ENCODE measurements around the gene GJA3. TPM values are rescaled to one million over a fixed set of nuclear protein-coding genes. Genes with fewer than 3 reads are reported as not detected.

The GJA3 gene
- total RNA-seq, 3 donors from 2014 or later (not counting 1 experiment from before 2014, with no cell fraction given), result 0.18 TPM; not detected in 2

DNA sequence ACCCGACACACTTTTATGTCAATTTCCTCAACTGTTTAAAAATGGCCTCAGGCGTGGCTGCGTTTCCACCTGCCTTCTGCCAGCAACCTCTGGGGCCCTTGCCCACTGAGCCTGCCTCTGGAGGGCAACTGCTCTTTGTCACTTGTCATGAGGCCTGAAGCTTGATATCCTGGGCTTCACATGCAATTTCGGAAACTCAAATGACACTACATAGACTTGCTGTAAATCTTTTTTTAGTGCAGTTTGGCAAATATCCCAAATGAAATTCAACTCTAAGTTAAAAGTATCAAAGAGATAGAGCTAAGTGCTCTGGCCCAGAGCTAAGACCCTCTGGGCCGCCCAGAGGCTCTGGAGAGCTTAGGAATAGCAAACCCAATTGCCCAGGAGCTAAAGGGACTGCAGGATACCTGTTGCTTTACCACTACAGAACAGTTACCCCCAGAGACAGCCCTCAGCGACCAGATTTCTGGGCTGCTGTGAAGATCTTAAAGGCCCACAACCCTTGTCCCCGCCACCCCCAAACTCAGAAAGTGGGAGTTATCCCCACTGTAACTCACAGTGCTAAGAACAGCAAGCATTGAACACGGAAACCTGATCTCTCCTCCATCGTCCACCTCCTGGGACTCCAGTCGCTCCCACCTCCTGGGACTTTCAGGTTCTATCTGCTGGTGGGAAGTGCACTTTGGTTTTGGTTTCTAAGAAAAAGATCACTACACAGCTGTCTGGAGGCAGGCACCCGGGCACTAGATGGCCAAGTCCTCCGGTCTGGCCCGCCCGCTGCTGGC lies 19.4 kb downstream of the GJA3 start:
- Mint-ChIP-seq H3K27ac (no peak overlapping the region), H3K9me3 (no peaks in the 10 kb centered on the region), H3K27me3 (ENCODE audit: low read depth in 2 of 2) (peaks cover 36 to 52% of the 10 kb centered on the region in 2 donors), H3K4me3 (no peak overlapping the region), H3K36me3 (no peaks in the 10 kb centered on the region), H3K4me1 (no peaks in the 10 kb centered on the region)
- H3K4me3 ChIP-seq (ENCODE audit: low read length), result no peak overlapping the region
- no peak overlapping the region for H3K27ac ChIP-seq (ENCODE audit: low read length)
- intact Hi-C loops (cut with micrococcal nuclease), result no loop called here
- H3K27me3 ChIP-seq (ENCODE audit: control insufficient read depth, insufficient read depth, low read length), result peaks cover 18% of the 10 kb centered on the region
- no peaks in the 10 kb centered on the region for H3K36me3 ChIP-seq (ENCODE audit: control insufficient read depth, insufficient read depth, low read length)
- 69% methylated on average over 14 of the region's 14 CpGs for WGBS (ENCODE audit: insufficient coverage)
- H3K4me1 ChIP-seq (ENCODE audit: control insufficient read depth, insufficient read depth, low read length), result peaks cover 5% of the 10 kb centered on the region
- no peak for DNase-seq
- ATAC-seq, result no peak
- H3K9me3 ChIP-seq (ENCODE audit: control insufficient read depth, insufficient read depth, low read length), result no peaks in the 10 kb centered on the region
- TF ChIP-seq, protein P1, sequence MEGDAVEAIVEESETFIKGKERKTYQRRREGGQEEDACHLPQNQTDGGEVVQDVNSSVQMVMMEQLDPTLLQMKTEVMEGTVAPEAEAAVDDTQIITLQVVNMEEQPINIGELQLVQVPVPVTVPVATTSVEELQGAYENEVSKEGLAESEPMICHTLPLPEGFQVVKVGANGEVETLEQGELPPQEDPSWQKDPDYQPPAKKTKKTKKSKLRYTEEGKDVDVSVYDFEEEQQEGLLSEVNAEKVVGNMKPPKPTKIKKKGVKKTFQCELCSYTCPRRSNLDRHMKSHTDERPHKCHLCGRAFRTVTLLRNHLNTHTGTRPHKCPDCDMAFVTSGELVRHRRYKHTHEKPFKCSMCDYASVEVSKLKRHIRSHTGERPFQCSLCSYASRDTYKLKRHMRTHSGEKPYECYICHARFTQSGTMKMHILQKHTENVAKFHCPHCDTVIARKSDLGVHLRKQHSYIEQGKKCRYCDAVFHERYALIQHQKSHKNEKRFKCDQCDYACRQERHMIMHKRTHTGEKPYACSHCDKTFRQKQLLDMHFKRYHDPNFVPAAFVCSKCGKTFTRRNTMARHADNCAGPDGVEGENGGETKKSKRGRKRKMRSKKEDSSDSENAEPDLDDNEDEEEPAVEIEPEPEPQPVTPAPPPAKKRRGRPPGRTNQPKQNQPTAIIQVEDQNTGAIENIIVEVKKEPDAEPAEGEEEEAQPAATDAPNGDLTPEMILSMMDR (IDR thresholded peaks at IDR 0.05), result no peak

DNA sequence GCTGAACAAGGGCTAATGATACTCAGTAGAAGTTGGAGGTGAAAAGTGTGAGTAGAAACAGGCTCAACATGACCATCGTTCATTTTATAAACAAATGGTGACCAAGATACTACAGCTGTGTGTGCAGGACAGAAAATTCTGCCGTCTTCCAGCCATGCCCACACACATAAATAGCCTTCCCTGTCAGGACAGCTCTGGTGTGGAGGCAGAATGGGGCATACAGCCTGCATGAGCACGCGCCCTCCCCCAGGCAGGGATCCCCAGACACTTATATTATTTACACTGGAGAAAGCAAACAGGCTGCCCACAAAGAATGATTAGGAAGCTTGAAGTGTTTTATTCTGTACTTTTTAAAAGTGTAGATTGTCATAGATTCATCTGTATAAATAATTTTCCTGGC lies 20.4 kb downstream of the GJA3 start:
- Mint-ChIP-seq H3K36me3 (no peaks in the 10 kb centered on the region), H3K9me3 (no peaks in the 10 kb centered on the region), H3K4me3 (no peak overlapping the region), H3K27ac (no peak overlapping the region), H3K27me3 (ENCODE audit: low read depth in 2 of 2) (peaks cover 37 to 52% of the 10 kb centered on the region in 2 donors), H3K4me1 (no peaks in the 10 kb centered on the region)
- no peak overlapping the region for H3K4me3 ChIP-seq (ENCODE audit: low read length)
- no peak for ATAC-seq
- no peak overlapping the region for H3K27ac ChIP-seq (ENCODE audit: low read length)
- H3K4me1 ChIP-seq (ENCODE audit: control insufficient read depth, insufficient read depth, low read length), result peaks cover 5% of the 10 kb centered on the region
- no peaks in the 10 kb centered on the region for H3K36me3 ChIP-seq (ENCODE audit: control insufficient read depth, insufficient read depth, low read length)
- peaks cover 18% of the 10 kb centered on the region for H3K27me3 ChIP-seq (ENCODE audit: control insufficient read depth, insufficient read depth, low read length)
- WGBS (ENCODE audit: insufficient coverage), result 78% methylated on average over 4 of the region's 4 CpGs
- intact Hi-C loops (cut with micrococcal nuclease), result no loop called here
- no peak for DNase-seq
- H3K9me3 ChIP-seq (ENCODE audit: control insufficient read depth, insufficient read depth, low read length), result no peaks in the 10 kb centered on the region
- TF ChIP-seq, protein P1 (IDR thresholded peaks at IDR 0.05), result no peak

DNA sequence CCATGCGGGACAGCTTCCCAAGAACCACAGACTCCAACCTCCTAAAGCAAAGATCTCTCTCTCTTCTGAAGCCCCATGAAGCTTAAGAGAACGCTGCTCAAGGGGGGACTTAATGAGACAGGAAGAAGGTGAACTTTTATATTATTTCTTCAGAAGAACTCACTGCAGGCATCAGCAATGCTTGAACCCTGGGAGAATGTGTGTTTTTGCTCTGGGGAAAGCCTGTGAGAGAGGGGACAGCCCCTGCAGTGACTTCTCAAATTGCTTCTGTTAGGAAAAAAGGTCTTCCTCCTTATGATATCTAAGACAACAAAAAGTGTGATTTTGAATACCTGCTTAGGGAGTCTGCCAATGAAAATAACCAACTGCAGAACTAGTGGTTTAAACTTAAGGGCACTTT lies 23.0 kb downstream of the GJA3 start:
- Mint-ChIP-seq H3K4me3 (no peak overlapping the region), H3K4me1 (no peaks in the 10 kb centered on the region), H3K9me3 (no peaks in the 10 kb centered on the region), H3K27ac (no peak overlapping the region), H3K27me3 (ENCODE audit: low read depth in 2 of 2) (peaks cover 35 to 39% of the 10 kb centered on the region in 2 donors), H3K36me3 (no peaks in the 10 kb centered on the region)
- TF ChIP-seq, protein P1 (IDR thresholded peaks at IDR 0.05), result no peak
- ATAC-seq (no peak), DNase-seq (no peak)
- Histone ChIP-seq H3K36me3 (ENCODE audit: control insufficient read depth, insufficient read depth, low read length) (no peaks in the 10 kb centered on the region), H3K9me3 (ENCODE audit: control insufficient read depth, insufficient read depth, low read length) (no peaks in the 10 kb centered on the region), H3K4me3 (ENCODE audit: low read length) (no peak overlapping the region), H3K27me3 (ENCODE audit: control insufficient read depth, insufficient read depth, low read length) (peaks cover 20% of the 10 kb centered on the region), H3K27ac (ENCODE audit: low read length) (no peak overlapping the region), H3K4me1 (ENCODE audit: control insufficient read depth, insufficient read depth, low read length) (peaks cover 5% of the 10 kb centered on the region)
- WGBS (ENCODE audit: insufficient coverage), result 83% methylated on average over 2 of the region's 2 CpGs
- intact Hi-C loops (cut with micrococcal nuclease), result no loop called here

Data from natural killer cell (primary cell).